ENCODE results near the gene KRTAP10-12. TPM values are rescaled to one million over a fixed set of nuclear protein-coding genes. Genes with fewer than 3 reads are reported as not detected.

Gene KRTAP10-12
- total RNA-seq, 3 donors from 2014 or later (not counting 1 experiment from before 2014, with no cell fraction given) = not detected

DNA sequence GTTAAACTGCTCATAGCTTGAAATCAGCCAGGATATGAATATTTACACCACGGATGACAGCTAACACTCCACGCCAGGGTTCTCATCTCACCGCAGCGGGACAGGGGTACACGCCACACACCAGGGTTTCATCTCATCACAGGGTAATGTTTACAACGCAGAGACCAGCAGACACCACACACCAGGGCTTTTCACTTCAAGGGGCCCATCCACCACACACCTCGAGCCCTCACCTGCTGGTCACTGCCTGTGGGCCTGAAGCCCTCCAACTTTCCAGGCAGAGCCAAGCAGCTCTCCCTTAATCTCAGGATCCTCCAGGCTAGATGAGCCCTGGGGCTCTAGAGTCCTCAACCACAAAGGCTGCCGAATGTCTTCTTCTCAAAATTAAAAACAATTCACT is 1.3 kb upstream of the KRTAP10-12 start:
- ATAC-seq (no peak), DNase-seq (no peak)
- H3K27ac ChIP-seq (ENCODE audit: low read length) = no peak overlapping the region
- Mint-ChIP-seq H3K4me1 (peaks cover 0 to 17% of the 10 kb centered on the region in 2 donors), H3K4me3 (no peak overlapping the region), H3K9me3 (peaks cover 0 to 6% of the 10 kb centered on the region in 2 donors), H3K36me3 (peaks cover 12% of the 10 kb centered on the region), H3K27ac (no peak overlapping the region), H3K27me3 (ENCODE audit: low read depth in 2 of 2) (peaks cover 43 to 73% of the 10 kb centered on the region in 2 donors)
- no peaks in the 10 kb centered on the region for H3K36me3 ChIP-seq (ENCODE audit: control insufficient read depth, insufficient read depth, low read length)
- H3K4me1 ChIP-seq (ENCODE audit: control insufficient read depth, insufficient read depth, low read length) = no peaks in the 10 kb centered on the region
- H3K4me3 ChIP-seq (ENCODE audit: low read length) = no peak overlapping the region
- intact Hi-C loops (cut with micrococcal nuclease) = no loop called here
- TF ChIP-seq, protein P1, sequence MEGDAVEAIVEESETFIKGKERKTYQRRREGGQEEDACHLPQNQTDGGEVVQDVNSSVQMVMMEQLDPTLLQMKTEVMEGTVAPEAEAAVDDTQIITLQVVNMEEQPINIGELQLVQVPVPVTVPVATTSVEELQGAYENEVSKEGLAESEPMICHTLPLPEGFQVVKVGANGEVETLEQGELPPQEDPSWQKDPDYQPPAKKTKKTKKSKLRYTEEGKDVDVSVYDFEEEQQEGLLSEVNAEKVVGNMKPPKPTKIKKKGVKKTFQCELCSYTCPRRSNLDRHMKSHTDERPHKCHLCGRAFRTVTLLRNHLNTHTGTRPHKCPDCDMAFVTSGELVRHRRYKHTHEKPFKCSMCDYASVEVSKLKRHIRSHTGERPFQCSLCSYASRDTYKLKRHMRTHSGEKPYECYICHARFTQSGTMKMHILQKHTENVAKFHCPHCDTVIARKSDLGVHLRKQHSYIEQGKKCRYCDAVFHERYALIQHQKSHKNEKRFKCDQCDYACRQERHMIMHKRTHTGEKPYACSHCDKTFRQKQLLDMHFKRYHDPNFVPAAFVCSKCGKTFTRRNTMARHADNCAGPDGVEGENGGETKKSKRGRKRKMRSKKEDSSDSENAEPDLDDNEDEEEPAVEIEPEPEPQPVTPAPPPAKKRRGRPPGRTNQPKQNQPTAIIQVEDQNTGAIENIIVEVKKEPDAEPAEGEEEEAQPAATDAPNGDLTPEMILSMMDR (IDR thresholded peaks at IDR 0.05) = no peak
- WGBS (ENCODE audit: insufficient coverage) = 87% methylated on average over 8 of the region's 8 CpGs
- no peaks in the 10 kb centered on the region for H3K9me3 ChIP-seq (ENCODE audit: control insufficient read depth, insufficient read depth, low read length)
- H3K27me3 ChIP-seq (ENCODE audit: control insufficient read depth, insufficient read depth, low read length) = peaks cover 15% of the 10 kb centered on the region

GRCh38 chr21:44696572-44696971 is 400 bp upstream of the KRTAP10-12 start:
- ATAC-seq (no peak), DNase-seq (no peak)
- H3K4me3 Mint-ChIP-seq = no peak overlapping the region
- H3K4me1 Mint-ChIP-seq = peaks cover 0 to 17% of the 10 kb centered on the region in 2 donors
- Histone ChIP-seq H3K36me3 (ENCODE audit: control insufficient read depth, insufficient read depth, low read length) (no peaks in the 10 kb centered on the region), H3K4me3 (ENCODE audit: low read length) (no peak overlapping the region), H3K9me3 (ENCODE audit: control insufficient read depth, insufficient read depth, low read length) (no peaks in the 10 kb centered on the region), H3K4me1 (ENCODE audit: control insufficient read depth, insufficient read depth, low read length) (no peaks in the 10 kb centered on the region), H3K27me3 (ENCODE audit: control insufficient read depth, insufficient read depth, low read length) (peaks cover 22% of the 10 kb centered on the region), H3K27ac (ENCODE audit: low read length) (no peak overlapping the region)
- peaks cover 0 to 6% of the 10 kb centered on the region in 2 donors for H3K9me3 Mint-ChIP-seq
- TF ChIP-seq, protein P1 (IDR thresholded peaks at IDR 0.05) = no peak
- no peak overlapping the region for H3K27ac Mint-ChIP-seq
- WGBS (ENCODE audit: insufficient coverage) = 83% methylated on average over 10 of the region's 10 CpGs
- intact Hi-C loops (cut with micrococcal nuclease) = no loop called here
- H3K27me3 Mint-ChIP-seq (ENCODE audit: low read depth in 2 of 2) = peaks cover 45 to 75% of the 10 kb centered on the region in 2 donors
- peaks cover 12% of the 10 kb centered on the region for H3K36me3 Mint-ChIP-seq

GRCh38 chr21:44697811-44698734 is 1.1 kb downstream of the KRTAP10-12 start:
- peaks cover 0 to 17% of the 10 kb centered on the region in 2 donors for H3K4me1 Mint-ChIP-seq
- TF ChIP-seq, protein P1 (IDR thresholded peaks at IDR 0.05) = no peak
- peaks cover 2% of the 10 kb centered on the region for H3K36me3 Mint-ChIP-seq
- H3K27me3 Mint-ChIP-seq (ENCODE audit: low read depth in 2 of 2) = peaks cover 57 to 73% of the 10 kb centered on the region in 2 donors
- no peak overlapping the region for H3K27ac Mint-ChIP-seq
- intact Hi-C loops (cut with micrococcal nuclease) = no loop called here
- Histone ChIP-seq H3K36me3 (ENCODE audit: control insufficient read depth, insufficient read depth, low read length) (no peaks in the 10 kb centered on the region), H3K4me3 (ENCODE audit: low read length) (no peak overlapping the region), H3K27me3 (ENCODE audit: control insufficient read depth, insufficient read depth, low read length) (peaks cover 30% of the 10 kb centered on the region), H3K27ac (ENCODE audit: low read length) (no peak overlapping the region), H3K9me3 (ENCODE audit: control insufficient read depth, insufficient read depth, low read length) (no peaks in the 10 kb centered on the region), H3K4me1 (ENCODE audit: control insufficient read depth, insufficient read depth, low read length) (no peaks in the 10 kb centered on the region)
- no peaks in the 10 kb centered on the region for H3K9me3 Mint-ChIP-seq
- 41% methylated on average over 35 of the region's 35 CpGs for WGBS (ENCODE audit: insufficient coverage)
- no peak for DNase-seq
- H3K4me3 Mint-ChIP-seq = no peak overlapping the region
- no peak for ATAC-seq
